Medulla oblongata (tissue), 1 donor: ENCODE measurements around the gene ZNF678.
"Not testable (repeated sequence)": the region's sequence is repeated elsewhere in the genome, so short reads cannot be mapped to it uniquely, and the experiment has no call there.

Experiments used
- DNase-seq: peaks from one replicate; pipeline ENCODE4 v3.0.0-alpha.2; 2015; ENCODE audit errors: extremely low spot score

Gene ZNF678

DNA sequence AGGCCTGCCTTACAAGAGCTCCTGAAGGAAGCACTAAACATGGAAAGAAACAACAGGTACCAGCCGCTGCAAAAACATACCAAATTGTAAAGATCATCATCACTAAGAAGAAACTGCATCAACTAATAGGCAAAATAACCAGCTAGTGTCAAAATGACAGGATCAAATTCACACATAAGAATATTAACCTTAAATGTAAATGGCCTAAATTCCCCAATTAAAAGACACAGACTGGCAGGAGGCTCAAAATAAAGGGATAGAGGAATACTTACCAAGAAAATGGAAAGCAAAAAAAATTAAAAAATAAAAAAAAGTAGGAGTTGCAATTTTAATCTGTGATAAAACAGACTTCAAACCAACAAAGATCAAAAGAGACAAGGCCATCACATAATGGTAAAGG lies 11.5 kb upstream of the ZNF678 start:
- not testable (repeated sequence) for DNase-seq

DNA sequence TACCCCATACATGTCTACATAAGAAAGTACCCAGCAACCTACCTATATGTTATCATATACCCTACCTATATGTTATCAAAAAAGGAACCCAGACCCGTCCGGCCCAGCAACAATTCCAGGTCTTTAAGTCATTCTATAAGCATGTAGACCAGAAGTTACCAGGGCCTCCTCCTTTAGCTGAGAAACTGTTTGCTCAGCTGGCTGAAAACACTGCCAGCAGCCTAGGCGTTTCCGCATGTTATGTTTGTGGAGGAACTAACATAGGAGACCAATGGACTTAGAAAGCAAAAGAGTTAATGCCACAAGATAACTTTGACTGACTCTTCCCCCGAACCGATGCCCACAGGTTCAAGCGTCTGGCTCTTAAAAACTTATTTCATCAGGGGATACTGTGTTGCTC lies 7.1 kb upstream of the ZNF678 start:
- no peak for DNase-seq

- no peak for DNase-seq
Measured at GRCh38 chr1:227557962-227558725, 5.2 kb upstream of the ZNF678 start.

- no peak for DNase-seq
Measured at GRCh38 chr1:227558732-227559262, 4.6 kb upstream of the ZNF678 start.

DNA sequence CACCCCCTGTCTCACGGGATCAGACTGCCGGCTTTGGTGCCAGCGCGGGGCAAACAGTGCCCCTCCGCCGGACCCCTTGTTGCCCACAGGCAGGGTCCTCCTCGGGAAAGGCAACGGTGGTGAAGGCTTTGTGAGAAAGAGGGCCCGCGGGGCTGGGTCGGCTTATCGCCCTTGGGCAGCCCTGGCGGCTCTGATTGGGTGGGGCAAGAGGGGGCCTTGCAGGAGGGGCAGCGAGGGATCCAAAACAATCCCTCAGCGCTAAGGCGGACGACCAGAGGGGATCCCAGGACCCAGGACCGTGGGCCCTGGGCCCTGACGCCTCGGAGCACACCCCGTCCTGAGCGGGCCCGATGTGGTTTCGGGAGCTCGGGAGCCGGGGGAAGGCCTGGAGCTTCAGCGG lies 3.9 kb upstream of the ZNF678 start:
- no peak for DNase-seq

GRCh38 chr1:227559926-227560325 lies 3.4 kb upstream of the ZNF678 start:
- no peak for DNase-seq

DNA sequence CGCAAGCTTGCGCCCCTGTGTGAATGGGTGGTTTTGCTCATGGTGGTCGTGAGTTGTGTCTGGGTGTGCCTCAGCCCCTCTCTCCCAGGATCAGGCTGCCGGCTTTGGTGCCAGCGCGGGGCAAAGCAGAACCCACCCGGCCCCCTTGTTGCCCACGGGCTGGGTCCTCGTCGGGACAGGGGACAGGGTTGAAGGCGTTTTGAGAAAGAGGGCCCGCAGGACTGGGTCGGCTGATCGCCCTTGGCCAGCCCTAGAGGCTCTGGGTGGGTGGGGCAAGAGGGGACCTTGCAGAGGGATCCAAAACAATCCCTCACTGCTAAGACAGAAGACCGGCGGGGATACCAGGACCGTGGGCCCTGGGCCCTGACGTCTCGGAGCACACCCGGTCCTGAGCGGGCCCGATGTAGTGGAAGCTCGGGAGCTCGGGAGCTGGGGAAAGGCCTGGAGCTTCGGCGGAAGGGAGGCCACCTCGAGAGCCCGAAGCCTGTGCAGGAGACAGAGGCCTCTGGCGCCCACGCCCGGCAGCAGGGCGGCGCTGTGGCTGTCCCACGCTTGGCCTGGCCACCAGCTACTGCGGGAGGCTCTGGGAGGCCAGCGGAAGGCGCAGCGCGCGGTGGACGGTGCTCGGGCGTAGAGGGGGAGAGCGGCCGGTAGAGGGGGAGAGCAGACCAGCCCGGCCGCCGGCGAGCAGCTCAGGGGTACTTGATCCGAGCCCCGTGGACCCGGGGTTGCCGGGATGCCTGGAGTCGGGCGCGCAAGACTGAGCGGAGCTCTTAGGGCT lies 2.8 kb upstream of the ZNF678 start:
- DNase-seq, result no peak

DNA sequence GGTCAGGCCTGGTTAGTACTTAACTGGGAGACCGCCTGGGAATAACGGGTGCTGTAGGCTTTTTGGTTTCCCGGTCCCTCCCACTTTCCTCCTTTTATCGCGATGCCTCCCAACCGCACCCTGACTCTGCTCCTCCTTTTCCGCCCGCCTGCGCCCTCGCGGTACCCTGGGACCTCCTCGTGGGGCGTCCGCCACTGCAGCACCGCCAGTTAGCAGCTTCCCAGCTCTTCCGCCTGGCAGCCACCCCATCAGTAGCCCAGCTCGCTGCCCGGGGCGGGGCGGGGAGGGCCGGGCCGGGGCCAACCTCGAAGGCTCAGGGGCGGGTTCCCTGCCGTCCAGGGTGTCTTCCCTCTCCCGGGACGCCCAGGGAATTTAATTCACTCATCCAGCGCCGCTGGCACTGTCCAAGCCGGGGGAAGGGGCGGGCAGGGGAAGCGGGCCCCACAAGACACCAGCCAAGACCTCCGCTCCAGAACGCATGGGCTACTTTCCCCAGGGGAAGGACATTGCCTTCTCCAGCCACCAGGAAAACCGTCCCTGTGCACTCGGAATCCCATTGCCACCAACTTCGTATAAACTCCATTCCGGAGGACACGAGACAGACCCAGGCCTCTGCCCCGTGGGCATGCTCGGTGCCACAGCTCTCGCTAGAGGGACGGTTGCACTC lies 2.0 kb upstream of the ZNF678 start:
- no peak for DNase-seq

DNA sequence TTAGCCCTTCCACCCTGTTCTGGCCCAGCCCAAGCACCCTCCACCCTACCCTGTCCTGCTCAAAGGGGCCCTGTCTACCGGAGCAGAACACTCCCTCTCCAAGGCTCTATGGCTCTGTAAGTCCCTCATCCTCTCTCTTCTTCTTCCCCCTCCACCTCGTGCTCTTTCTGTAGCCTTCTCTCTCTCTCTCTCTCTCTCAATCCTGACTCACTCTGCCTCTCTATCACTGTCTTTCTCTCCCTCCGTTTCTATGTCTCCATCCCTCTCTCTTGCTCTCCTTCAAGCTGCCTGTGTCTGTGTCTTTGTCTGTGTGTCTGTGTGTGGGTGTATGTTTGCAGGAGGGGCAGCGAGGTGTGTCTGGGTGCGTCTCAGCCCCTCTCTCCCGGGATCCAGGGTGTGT lies 1.3 kb upstream of the ZNF678 start:
- no peak for DNase-seq

GRCh38 chr1:227562933-227563323 lies 428 bp upstream of the ZNF678 start:
- no peak for DNase-seq

DNA sequence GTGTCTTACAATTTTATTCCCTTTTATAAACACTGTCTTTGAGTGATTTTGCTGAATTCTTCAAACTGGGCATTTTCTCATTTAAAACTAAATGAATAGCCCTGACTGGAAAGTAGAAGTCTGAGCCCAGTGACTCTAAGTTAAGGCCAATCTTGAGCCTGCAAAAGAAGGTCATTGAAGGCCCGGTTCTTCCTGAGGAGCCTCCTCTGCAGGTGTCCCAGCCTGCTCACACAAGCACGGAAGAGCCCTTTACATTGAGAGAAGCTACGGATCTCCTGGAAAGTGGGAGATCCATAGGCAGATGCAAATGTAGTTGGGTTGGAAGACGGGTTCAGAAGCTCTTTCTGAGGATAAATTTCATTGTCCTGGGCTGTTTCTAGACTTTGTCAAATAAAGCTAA lies 3.9 kb downstream of the ZNF678 start:
- DNase-seq, result no peak

GRCh38 chr1:227568593-227568992 lies 5.2 kb downstream of the ZNF678 start:
- DNase-seq, result no peak

DNA sequence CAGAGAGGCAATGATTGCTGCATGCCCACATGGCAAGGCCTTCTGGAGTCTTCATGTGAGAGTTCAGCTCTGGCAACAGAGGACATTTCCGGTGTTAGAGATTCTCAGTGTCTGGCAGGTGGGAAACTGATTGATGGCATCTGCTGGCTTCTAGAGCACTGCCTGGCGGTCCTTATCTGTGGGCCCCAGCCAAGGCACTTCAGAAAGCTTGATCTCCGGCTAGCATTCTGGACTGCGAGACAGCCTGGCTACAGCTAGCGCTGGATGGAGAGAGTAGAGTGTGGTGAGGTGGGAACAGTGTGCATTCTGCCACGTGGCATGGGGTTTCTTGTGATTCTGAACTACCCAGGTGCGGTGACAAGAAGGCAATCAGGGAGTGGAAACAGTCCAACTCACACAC lies 9.4 kb downstream of the ZNF678 start:
- no peak for DNase-seq

DNA sequence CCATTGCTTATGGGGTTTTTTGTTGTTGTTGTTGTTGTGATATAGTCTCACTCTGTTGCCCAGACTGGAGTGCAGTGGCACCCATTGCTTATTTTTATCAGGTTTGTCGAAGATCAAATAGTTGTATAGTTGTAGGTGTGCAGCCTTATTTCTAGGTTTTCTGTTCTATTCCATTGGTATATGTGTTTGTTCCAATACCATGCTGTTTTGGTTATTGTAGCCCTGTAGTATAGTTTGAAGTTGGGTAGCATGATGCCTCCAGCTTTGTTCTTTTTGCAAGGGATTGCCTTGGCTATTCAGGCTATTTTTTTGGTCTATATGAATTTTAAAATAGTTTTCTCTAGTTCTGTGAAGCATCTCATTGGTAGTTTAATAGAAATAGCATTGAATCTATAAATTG lies 11.6 kb downstream of the ZNF678 start:
- DNase-seq, result no peak

DNA sequence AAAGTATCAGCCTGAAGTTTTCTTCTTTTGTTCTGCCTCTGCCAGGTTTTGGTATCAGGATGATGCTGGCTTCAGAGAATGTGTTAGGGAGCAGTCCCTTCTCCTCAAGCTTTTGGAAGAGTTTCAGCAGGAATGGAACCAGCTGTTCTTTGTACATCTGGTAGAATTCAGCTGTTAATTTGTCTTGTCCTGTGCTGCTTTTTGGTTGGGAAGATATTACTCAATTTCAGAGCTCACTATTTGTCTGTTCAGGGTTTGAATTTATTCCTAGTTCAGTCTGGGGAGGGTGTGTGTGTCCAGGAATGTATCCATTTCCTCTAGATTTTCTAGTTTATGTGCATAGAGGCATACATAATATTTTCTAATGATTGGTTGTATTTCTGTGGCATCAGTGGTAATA lies 12.8 kb downstream of the ZNF678 start:
- DNase-seq, result no peak

GRCh38 chr1:227577500-227577899 lies 14.1 kb downstream of the ZNF678 start:
- DNase-seq, result no peak

DNA sequence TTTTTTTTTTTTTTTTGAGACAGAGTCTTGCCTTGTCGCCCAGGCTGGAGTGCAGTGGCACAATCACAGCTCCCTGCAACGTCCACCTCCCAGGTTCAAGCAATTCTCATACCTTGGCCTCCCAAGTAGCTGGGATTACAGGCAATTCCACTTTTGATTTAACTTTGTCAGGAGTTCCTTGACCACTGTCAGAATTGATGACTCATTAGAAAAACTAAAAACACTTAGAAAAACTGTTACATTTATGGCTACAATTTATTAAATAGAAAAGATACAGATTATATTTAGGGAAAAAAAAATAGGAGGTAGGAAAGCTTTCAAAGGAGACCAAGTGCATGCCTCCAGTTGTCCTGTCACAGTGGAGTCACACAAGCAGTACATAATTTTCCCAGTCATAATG lies 20.0 kb downstream of the ZNF678 start:
- DNase-seq, result no peak

GRCh38 chr1:227586733-227587132 lies 23.4 kb downstream of the ZNF678 start:
- DNase-seq, result no peak

DNA sequence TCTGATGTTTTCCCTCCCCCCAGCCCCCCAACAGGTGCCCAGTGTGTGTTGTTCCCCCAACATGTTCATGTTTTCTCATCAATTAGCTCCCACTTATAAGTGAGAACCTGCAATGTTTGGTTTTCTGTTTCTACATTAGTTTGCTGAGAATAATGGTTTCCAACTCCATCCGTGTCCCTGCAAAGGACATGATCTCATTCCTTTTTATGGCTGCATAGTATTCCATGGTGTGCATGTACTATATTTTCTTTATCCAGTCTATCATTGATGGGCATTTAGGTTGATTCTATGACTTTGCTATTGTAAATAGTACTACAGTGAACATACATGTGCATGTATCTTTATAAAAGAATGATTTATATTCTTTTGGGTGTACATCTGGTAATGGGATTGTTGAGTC lies 24.6 kb downstream of the ZNF678 start:
- DNase-seq, result no peak

GRCh38 chr1:227588769-227589168 lies 25.4 kb downstream of the ZNF678 start:
- not testable (repeated sequence) for DNase-seq

- not testable (repeated sequence) for DNase-seq
Measured at GRCh38 chr1:227589777-227590176, 26.4 kb downstream of the ZNF678 start.

DNA sequence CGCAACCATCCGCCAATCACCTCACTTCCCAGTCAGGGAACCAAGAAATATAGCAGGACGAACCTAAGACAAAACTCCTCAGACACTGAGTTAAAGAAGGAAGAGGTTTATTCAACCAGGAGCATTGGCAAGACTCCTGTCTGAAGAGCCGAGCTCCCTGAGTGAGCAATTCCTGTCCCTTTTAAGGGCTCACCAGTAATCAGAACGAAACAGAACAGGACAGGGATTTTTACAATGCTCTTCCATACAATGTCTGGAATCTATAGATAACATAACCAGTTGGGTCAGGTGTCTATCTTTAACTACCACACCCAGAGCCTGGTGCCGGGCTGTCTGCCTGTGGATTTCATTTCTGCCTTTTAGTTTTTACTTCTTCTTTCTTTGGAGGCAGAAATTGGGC lies 32.9 kb downstream of the ZNF678 start:
- DNase-seq, result not testable (repeated sequence)

DNA sequence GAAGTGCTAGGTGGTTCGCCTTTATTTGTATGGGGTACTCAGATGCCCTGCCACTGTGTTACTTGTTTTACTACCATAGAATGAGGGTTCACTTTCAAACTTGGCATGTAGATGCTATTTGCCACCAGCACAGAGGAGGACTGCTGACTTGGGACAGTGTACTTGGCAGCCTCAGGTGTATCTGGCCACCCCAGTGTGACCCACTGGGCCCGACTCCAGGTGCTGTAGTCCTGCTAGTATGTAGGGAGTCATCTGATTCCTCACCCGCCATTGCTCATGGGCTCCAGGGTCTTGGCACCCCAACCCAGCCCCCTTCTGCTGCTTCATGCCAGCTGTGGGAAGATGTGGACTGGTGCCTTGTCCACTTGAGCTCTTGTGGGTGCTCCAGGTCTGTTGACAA lies 40.0 kb downstream of the ZNF678 start:
- DNase-seq, result no peak
